GM18499 (cell line): Measurements from ENCODE around the gene CHRNA5.
"Not testable (repeated sequence)": the region's sequence is repeated elsewhere in the genome, so short reads cannot be mapped to it uniquely, and the experiment has no call there.

Source experiments
- ATAC-seq: cut with Tn5 transposase; IDR thresholded peaks from one replicate; pipeline ENCODE4 v1.9.1; 2021; ENCODE audit warnings: moderate number of reproducible peaks; ENCODE audit not compliant: insufficient read depth, unreplicated experiment

CHRNA5 gene

GRCh38 chr15:78565097-78565950 lies at the start of gene CHRNA5:
Gene CHRNA5 (plus strand): TSS chr15:78565520. CDS start chr15:78565720, 200 bp downstream.
- ATAC-seq = peak; percentile 43

DNA sequence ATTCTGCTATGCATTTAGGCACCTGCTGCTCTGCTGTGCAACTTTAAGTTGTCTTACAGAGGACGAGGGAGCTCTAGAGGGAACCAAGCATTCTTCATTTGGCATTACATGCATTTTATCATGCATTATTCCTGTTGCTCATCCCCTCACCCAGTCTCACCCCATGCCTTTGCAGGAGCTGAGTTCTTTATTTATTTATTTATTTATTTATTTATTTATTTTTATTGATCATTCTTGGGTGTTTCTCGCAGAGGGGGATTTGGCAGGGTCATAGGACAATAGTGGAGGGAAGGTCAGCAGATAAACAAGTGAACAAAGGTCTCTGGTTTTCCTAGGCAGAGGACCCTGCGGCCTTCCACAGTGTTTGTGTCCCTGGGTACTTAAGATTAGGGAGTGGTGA lies 45.3 kb upstream of the CHRNA5 start:
- not testable (repeated sequence) for ATAC-seq

- no peak for ATAC-seq
Observed at GRCh38 chr15:78524230-78524629, 41.1 kb upstream of the CHRNA5 start.

DNA sequence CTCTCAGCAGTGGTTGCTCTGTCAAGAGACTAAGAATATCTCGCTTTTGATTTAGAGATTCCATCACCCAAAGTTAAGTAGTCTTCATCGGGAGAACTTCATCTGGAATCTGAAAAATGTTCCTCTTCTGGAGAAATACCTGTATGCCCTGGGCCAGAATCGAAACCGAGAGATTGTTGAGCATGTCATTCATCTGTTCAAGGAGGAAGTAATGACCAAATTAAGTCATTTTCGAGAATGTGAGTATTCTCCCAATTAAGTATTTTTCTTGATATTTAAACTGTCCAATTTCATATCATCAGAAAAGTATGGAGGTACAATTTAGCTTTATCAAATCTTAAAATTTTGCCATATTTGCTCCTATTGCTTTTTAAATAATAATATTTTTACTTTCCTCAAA lies 38.0 kb upstream of the CHRNA5 start:
- no peak for ATAC-seq

DNA sequence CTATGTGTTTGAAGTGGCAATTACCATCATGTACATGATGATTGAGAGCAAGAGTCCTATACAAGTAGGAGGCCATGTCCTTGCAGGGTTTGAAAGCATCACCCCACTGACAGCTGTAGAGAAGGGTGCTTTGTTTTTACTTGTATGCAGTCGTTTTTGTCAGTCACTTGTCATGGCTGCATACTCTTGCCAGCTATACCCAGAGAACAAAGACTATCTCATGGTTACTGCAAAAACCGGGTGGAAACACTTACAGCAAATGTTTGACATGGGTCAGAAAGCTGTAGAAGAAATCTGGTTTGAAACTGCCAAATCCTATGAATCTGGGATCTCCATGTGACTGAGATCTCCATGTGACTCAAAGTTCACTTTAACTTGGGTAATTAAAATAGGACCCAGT lies 32.0 kb upstream of the CHRNA5 start:
- no peak for ATAC-seq

DNA sequence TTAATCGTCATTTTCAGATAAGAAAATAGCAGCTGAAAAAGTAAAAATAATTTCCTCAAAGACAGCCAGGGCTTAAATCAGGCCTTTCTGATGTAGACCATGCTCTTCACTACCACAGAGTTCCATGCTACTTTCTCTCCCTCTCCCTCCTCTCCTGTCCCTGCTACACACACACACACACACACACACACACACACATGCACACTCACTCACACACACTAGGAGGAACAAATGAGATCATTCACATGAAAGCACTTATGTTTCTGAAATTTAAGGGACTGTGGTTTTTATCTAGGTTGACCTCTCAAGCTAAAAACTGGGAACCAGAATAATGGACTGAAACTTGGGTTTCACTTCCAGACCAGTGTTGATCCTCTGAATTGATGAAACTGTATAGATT lies 29.2 kb upstream of the CHRNA5 start:
- ATAC-seq = no peak

GRCh38 chr15:78537266-78537905 lies 27.9 kb upstream of the CHRNA5 start:
- ATAC-seq = no peak

DNA sequence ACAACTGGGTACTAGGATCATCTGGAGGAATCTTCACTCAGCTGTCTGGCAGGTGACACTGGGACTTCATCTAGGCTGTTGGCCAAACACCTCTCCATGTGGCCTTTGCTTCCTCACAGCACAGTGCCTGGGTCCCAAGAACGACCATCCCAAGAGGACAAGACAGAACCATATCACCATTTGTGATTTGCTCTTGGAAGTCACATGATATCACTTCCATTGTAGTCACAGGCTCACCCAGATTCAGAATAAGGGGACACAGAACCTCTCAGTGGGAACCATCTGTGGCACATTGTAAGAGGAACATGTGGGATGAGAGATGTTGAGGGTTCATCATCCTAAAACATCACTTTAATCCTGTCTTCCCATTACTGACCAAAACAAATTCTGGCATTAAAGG lies 27.0 kb upstream of the CHRNA5 start:
- ATAC-seq = no peak

GRCh38 chr15:78539464-78540140 lies 25.7 kb upstream of the CHRNA5 start:
- ATAC-seq = not testable (repeated sequence)

DNA sequence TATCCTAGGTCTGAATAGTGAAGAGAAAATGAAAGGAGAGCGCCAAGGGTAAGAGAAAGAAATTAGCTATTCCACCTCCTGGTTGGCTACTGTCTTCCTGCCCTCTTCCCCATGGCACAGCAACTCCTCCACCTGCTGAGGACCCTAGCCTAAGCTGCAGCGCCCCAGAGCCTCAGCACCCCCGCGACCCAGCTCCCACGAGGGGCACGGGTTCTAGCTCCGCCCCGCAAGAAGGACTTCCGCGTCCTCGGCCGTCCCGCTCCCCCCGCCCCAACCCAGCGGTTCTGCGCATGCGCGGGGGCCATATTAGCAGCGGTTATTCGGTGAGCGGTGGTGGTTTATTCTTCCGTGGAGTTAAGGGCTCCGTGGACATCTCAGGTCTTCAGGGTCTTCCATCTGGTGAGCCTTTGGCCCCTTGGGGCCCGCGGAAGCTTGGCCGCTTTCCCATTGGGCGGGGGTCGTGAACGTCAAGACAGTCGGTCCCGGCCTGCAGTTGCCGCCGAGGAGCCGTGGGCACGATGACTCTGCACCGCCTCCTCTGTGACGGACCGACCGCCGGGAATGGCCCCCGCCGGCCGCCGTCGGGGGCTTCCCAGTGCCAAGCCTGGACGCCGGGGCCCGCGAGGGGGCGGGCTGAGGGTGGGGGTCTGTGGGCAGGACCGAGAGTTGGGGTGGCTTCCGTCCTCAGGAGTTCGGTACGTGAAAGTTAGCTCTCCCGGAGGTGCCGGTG lies 25.0 kb upstream of the CHRNA5 start, which contains the start of gene PSMA4:
Gene PSMA4, plus strand, starts transcription at position 304 of the 730 bp plus-strand sequence. CDS start 1,484 bp downstream, outside the sequence.
- no peak for ATAC-seq

DNA sequence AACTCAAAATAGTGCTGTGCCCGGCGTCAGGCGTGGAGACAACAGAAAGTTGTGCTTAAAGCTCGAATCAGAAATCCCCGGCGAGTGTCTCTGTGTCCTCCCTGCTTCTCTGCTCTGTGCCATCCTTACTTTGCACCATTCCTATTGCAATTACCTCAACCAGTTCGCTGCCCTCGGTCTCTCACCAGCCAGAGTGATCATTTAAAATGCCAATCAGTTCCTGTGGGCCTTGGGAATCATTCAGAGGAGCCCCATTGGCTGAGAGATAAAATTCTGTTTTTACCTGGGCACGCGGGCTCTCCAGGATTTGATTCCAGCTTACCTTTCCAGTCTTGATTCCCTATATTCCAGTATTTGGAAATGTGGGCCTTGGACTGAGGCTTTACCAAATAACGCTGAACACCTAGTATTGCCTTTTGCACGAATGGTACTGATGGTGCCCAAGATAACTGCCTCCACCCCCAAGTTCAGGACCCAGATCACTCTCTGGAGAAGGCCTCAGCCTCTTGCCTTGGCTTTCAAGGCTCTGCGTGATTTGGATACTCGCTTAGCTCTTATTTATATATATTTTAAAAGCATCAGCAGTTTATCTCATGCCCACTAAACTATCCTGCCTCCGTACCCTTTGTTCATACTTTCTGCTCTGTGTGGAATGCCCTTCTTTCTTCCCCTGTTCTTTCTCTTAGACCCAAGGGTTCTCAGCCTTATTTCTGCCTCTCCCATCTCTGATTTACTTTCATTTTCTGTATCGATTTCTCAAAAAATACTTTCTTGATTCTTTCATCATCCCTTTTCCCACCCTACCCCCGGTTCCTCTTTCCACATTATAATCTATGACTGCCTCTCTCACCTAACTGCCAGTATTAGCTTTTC lies 24.2 kb upstream of the CHRNA5 start:
- no peak for ATAC-seq

DNA sequence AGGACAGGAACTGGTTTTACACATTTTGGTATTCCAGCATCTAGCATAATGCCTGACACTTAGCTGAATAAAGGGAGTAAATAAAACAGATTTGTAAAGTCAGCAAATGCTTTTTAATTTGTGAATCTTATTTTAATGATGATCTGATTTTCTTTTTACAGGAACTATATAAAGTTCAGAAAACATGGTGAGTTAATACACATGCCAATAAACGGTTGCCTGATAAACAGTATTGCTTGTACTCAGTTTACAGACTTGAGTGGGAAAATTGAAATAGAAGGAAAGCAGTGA lies 23.6 kb upstream of the CHRNA5 start:
- ATAC-seq = no peak

DNA sequence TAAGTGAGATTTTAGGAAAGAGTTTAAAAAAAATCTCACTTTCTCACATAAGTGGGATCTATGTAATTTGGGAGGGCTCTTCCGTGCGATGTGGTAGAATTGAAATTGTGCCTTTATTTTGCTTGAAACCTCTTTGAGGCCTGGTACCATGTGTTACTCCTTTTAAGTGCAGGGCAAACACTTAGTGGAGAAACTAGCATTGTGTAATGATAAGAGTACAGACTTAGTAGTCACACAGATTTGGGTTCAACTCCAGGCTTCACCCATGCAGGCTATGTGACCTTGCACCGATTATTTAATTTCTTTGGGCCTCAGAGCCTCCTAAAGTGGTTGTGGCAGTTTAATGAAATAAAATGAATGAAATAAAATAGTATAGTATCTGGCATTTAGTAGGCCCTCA lies 22.7 kb upstream of the CHRNA5 start:
- ATAC-seq = no peak

GRCh38 chr15:78550194-78550593 lies 15.1 kb upstream of the CHRNA5 start:
- ATAC-seq = no peak

GRCh38 chr15:78550815-78551214 lies 14.5 kb upstream of the CHRNA5 start:
- no peak for ATAC-seq

DNA sequence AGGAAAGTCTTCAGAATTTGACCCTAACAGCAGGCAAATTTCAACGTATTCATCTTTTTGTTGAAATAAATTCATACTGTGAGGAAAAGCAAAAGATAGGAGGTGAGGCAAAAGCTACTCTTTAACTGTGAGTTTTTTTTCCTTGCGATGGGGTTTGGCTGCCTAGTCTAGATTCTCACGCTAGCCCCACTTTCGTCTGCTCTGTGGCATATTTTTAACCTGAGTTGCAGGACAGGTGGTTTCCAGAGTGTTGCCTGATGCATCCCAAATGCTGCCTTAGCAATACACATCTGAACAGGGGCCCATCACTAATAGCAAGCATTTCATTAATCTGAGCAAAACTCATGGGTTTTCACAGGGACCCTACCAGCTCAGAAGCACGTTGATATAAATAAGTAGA lies 13.4 kb upstream of the CHRNA5 start:
- no peak for ATAC-seq

DNA sequence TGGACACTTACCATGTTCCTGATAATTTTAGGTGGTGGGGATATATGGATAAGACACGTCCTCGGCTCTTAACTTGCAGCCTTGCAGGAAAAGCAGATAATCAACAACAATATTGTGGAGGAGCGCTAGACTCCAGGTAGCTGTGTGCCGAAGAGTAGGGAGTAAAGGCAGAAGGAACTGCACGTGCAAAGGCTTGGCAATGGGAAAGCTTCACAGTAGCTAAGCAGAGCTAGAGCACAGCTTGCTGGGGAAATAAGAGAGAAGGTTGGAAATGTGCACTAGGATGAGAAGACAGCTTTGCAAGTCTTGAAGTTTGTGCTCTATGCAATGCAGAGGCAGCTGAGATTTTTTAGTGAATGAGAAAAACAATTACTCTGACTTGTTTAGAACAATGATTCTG lies 12.7 kb upstream of the CHRNA5 start:
- ATAC-seq = no peak

- not testable (repeated sequence) for ATAC-seq
Observed at GRCh38 chr15:78560201-78560600, 5.1 kb upstream of the CHRNA5 start.

- no peak for ATAC-seq
Observed at GRCh38 chr15:78561490-78561889, 3.8 kb upstream of the CHRNA5 start.

GRCh38 chr15:78563092-78563491 lies 2.2 kb upstream of the CHRNA5 start:
- ATAC-seq = no peak
